ENCODE data around the gene FOXP1.

GRCh38 chr3:71028184-71028583 is 555.3 kb downstream of the FOXP1 start:
- TF ChIP-seq CTCF (IDR thresholded peaks at IDR 0.05; ENCODE audit: insufficient read depth, low read depth, low read length) (no peak), EZH2 (IDR thresholded peaks at IDR 0.05; ENCODE audit: insufficient read depth, low read length) (no peak)

Measured in astrocyte (in vitro differentiated cells and primary cell).